OCI-LY3 (cell line): ENCODE data around the gene TMEM171.

Experiments used
- H2AFZ ChIP-seq: fragments of 200-600, 300-600 bp; shearing (Covaris generic); 2 replicates; pipeline ENCODE4 v1.6.0; 2014; ENCODE audit warnings: antibody characterized with exemption, low read depth, low read length
- H3K27ac ChIP-seq: fragments of 200-600, 300-600 bp; sonication (generic); 2 replicates; pipeline ENCODE4 v1.5.1; 2014; ENCODE audit warnings: mild to moderate bottlenecking, low read length, moderate library complexity, mixed read lengths
- H3K27me3 ChIP-seq: fragments of 200-600, 300-600 bp; sonication (generic); 2 replicates; pipeline ENCODE4 v1.6.1; 2014; ENCODE audit warnings: low read depth, low read length, mixed read lengths
- H3K36me3 ChIP-seq: fragments of 200-600, 300-600 bp; sonication (generic); replicated peaks from 2 replicates; pipeline ENCODE3; 2014; ENCODE audit warnings: low read depth, low read length, mixed read lengths
- H3K4me1 ChIP-seq: fragments of 300-600, 200-600 bp; sonication (generic); 2 replicates; pipeline ENCODE4 v1.6.1; 2014; ENCODE audit warnings: low read length, mixed read lengths
- H3K4me2 ChIP-seq: fragments of 200-600, 300-600 bp; sonication (generic); 2 replicates; pipeline ENCODE4 v1.6.1; 2014; ENCODE audit warnings: low read length, mixed read lengths
- H3K4me3 ChIP-seq: fragments of 300-600, 200-600 bp; sonication (generic); 2 replicates; pipeline ENCODE4 v1.5.1; 2014; ENCODE audit warnings: antibody characterized with exemption, mild to moderate bottlenecking, low read length, moderate library complexity
- H3K79me2 ChIP-seq: fragments of 300-600, 200-600 bp; shearing (Covaris generic); 2 replicates; pipeline ENCODE4 v1.6.1; 2014; ENCODE audit warnings: mild to moderate bottlenecking, low read length, mixed read lengths
- H3K9ac ChIP-seq: fragments of 300-600, 200-600 bp; shearing (Covaris generic); 2 replicates; pipeline ENCODE4 v1.6.0; 2014; ENCODE audit warnings: mild to moderate bottlenecking, low read length, moderate library complexity
- H3K9me3 ChIP-seq: fragments of 200-600, 300-600 bp; shearing (Covaris generic); 2 replicates; pipeline ENCODE4 v1.6.1; 2014; ENCODE audit warnings: low read length, mixed read lengths; ENCODE audit not compliant: insufficient read depth
- H4K20me1 ChIP-seq: fragments of 200-600, 300-600 bp; sonication (generic); 2 replicates; pipeline ENCODE4 v1.6.1; 2016; ENCODE audit warnings: low read length, mixed read lengths; ENCODE audit not compliant: insufficient read depth
- CTCF ChIP-seq: fragments of 200-600, 300-600 bp; sonication (generic); IDR thresholded peaks from 2 replicates; pipeline ENCODE4 v1.5.1; 2014; ENCODE audit warnings: antibody characterized with exemption, low read length, low read depth
- EZH2phosphoT487 ChIP-seq: fragments of 200-600 bp; shearing (Covaris generic); IDR thresholded peaks from 2 replicates; pipeline ENCODE4 v1.6.1; 2018; ENCODE audit warnings: antibody characterized with exemption, mixed run types, low read depth

Gene TMEM171

GRCh38 chr5:73172951-73173350 is 52.6 kb downstream of the TMEM171 start, which contains the start of gene TMEM174:
Gene TMEM174, plus strand, starts transcription at chr5:73173193. Its CDS starts 51 bp downstream, at chr5:73173244.
- H2AFZ ChIP-seq: no peak within 1 kb of the TSS
- no peaks in the 10 kb centered on the region for H3K9me3 ChIP-seq
- no peak for TF ChIP-seq CTCF
- no peak for TF ChIP-seq EZH2phosphoT487
- H3K4me2 ChIP-seq: peak within 1 kb of the TSS; percentile 86
- H3K36me3 ChIP-seq: no peaks in the 10 kb centered on the region
- H3K4me3 ChIP-seq: no peak within 1 kb of the TSS
- H4K20me1 ChIP-seq: peaks cover 38% of the 10 kb centered on the region
- no peak within 1 kb of the TSS for H3K9ac ChIP-seq
- no peak within 1 kb of the TSS for H3K27ac ChIP-seq
- peaks cover 13% of the 10 kb centered on the region for H3K4me1 ChIP-seq
- H3K27me3 ChIP-seq: peaks cover 92% of the 10 kb centered on the region
- no peaks in the 10 kb centered on the region for H3K79me2 ChIP-seq

- Histone ChIP-seq H3K27ac (no peak overlapping the region), H4K20me1 (peaks cover 39% of the 10 kb centered on the region), H3K27me3 (peaks cover 92% of the 10 kb centered on the region), H3K79me2 (no peaks in the 10 kb centered on the region), H3K9ac (no peak overlapping the region), H3K4me1 (peaks cover 13% of the 10 kb centered on the region), H3K4me3 (peak overlapping the region; percentile 56), H3K36me3 (no peaks in the 10 kb centered on the region), H3K4me2 (peak overlapping the region; percentile 86), H3K9me3 (no peaks in the 10 kb centered on the region), H2AFZ (no peak overlapping the region)
- no peak for TF ChIP-seq CTCF
- TF ChIP-seq EZH2phosphoT487: no peak
Observed at GRCh38 chr5:73174100-73174815, 53.9 kb downstream of the TMEM171 start.

- H3K9ac ChIP-seq: no peak overlapping the region
- TF ChIP-seq CTCF (no peak), EZH2phosphoT487 (no peak)
- no peaks in the 10 kb centered on the region for H3K36me3 ChIP-seq
- H2AFZ ChIP-seq: no peak overlapping the region
- no peaks in the 10 kb centered on the region for H3K9me3 ChIP-seq
- no peak overlapping the region for H3K4me2 ChIP-seq
- peaks cover 33% of the 10 kb centered on the region for H4K20me1 ChIP-seq
- H3K79me2 ChIP-seq: no peaks in the 10 kb centered on the region
- no peak overlapping the region for H3K27ac ChIP-seq
- peaks cover 91% of the 10 kb centered on the region for H3K27me3 ChIP-seq
- no peak overlapping the region for H3K4me3 ChIP-seq
- H3K4me1 ChIP-seq: peaks cover 13% of the 10 kb centered on the region
Observed at GRCh38 chr5:73176250-73176649, 55.9 kb downstream of the TMEM171 start.

GRCh38 chr5:73178265-73178664 is 57.9 kb downstream of the TMEM171 start:
- TF ChIP-seq EZH2phosphoT487 (no peak), CTCF (no peak)
- no peak overlapping the region for H2AFZ ChIP-seq
- no peak overlapping the region for H3K9ac ChIP-seq

More at GRCh38 chr5:73178265-73178664, 57.9 kb downstream of the TMEM171 start:
- Histone ChIP-seq H3K27me3 (peaks cover 87% of the 10 kb centered on the region), H3K4me3 (no peak overlapping the region), H3K4me2 (no peak overlapping the region), H3K9me3 (no peaks in the 10 kb centered on the region), H4K20me1 (peaks cover 20% of the 10 kb centered on the region; the same call in 1 of the 2 replicates), H3K36me3 (no peaks in the 10 kb centered on the region), H3K27ac (no peak overlapping the region), H3K4me1 (peaks cover 13% of the 10 kb centered on the region), H3K79me2 (no peaks in the 10 kb centered on the region)
